ENCODE results near the gene ARFIP1.

Gene ARFIP1

DNA sequence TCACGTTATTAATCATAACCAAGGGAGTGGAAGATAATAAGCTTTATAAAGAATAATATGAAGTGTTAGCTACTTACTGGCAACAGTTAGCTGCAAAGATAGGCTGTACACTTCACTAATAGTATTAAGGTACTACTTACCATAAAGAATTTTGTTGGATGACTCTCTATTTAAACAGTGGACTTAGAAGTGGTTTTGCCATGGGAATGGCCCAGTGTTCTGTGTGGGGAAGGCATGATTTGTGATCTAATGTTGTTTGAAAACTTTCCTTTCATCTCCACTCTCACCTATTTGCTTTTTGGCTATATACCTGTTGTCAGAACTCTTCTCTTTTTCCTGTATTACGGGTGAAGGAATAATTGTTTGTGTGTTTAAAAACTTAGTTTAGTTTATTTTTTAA is 179.3 kb downstream of the ARFIP1 start:
- peaks cover 11% of the 10 kb centered on the region for H3K4me1 ChIP-seq (ENCODE audit: control insufficient read depth, insufficient read depth, low read length, poor library complexity, severe bottlenecking)

DNA sequence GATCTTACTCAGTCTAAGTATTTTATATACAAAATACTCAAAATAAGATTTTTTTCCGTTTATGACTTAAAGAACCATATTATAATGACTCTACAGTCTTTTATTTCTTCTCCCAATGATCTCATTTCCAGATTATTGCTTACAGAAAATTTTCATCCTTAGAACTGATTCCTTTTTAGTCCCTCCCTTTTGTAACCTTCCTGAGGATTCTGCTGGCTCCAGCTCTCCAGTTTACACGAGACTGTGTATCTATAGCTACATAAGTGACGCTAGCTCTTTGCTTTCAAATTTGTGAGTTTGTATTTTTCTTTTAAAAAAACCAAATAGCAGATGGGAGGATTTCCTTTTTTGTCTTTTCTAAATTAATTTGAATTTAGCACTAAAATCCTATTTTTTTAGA is 180.3 kb downstream of the ARFIP1 start:
- Histone ChIP-seq H3K4me1 (ENCODE audit: control insufficient read depth, insufficient read depth, low read length, poor library complexity, severe bottlenecking) (peaks cover 11% of the 10 kb centered on the region), H3K27ac (ENCODE audit: low read depth, low read length, severe bottlenecking) (no peak overlapping the region), H3K36me3 (ENCODE audit: control insufficient read depth, insufficient read depth, low read length) (no peaks in the 10 kb centered on the region), H3K4me3 (ENCODE audit: extremely low read depth, insufficient read depth, low read length, poor library complexity, severe bottlenecking) (no peak overlapping the region), H3K9me3 (ENCODE audit: control insufficient read depth, low read length) (no peaks in the 10 kb centered on the region)
- 89% methylated on average over 1 of the region's 3 CpGs; no CpG with 5 or more reads in 1 of the 2 experiments for WGBS, 2 experiments (ENCODE audit: insufficient coverage in 2 of 2)

More for the DNA sequence above, 179.3 kb downstream of the ARFIP1 start:
- no peak overlapping the region for H3K4me3 ChIP-seq (ENCODE audit: extremely low read depth, insufficient read depth, low read length, poor library complexity, severe bottlenecking)
- no peaks in the 10 kb centered on the region for H3K36me3 ChIP-seq (ENCODE audit: control insufficient read depth, insufficient read depth, low read length)
- WGBS, 2 experiments (ENCODE audit: insufficient coverage in 2 of 2): no CpG with 5 or more reads among the region's 2 CpGs
- no peaks in the 10 kb centered on the region for H3K9me3 ChIP-seq (ENCODE audit: control insufficient read depth, low read length)
- H3K27ac ChIP-seq (ENCODE audit: low read depth, low read length, severe bottlenecking): no peak overlapping the region

DNA sequence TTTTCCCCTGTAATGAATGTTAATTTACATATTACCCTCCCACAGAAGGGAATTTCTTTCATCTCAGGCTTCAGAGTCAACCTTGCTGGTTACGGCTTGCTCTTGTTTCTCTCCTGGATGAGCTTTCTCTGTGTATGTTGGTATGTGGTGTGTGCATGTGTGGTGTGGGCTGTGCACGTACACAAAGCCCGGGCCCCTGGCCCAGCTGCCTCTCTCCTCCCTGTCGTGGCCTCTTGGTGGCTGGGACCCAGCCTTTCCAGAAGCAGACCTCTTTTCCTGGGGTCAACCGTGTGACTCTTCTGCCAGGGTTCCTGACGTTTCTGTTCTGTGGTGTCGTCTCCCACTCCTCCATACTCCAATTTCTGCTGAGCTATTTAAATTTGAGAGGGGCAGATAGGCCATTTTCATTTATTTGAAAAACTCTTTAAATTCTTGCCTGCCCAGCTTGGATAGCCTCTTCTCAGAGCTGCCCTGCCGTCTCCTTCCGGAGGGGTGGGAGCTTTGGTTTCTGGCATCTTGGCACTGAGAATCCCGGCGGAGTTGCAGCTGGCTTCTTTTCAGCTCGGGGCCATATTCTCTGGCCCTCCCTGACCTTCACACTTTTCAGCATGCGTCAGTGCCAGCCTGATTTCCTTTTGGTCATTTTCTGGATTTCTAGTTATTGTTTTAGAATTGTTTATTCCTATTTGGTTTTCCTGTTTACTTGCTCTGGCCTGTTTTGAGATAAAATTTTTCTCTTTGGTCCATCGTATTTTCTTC is 181.4 kb downstream of the ARFIP1 start:
- H3K27ac ChIP-seq (ENCODE audit: low read depth, low read length, severe bottlenecking): no peak overlapping the region
- no peak overlapping the region for H3K4me3 ChIP-seq (ENCODE audit: extremely low read depth, insufficient read depth, low read length, poor library complexity, severe bottlenecking)
- 65 to 86% methylated on average over 7 to 8 of the region's 14 CpGs for WGBS, 2 experiments (ENCODE audit: insufficient coverage in 2 of 2)
- no peaks in the 10 kb centered on the region for H3K9me3 ChIP-seq (ENCODE audit: control insufficient read depth, low read length)
- peaks cover 10% of the 10 kb centered on the region for H3K4me1 ChIP-seq (ENCODE audit: control insufficient read depth, insufficient read depth, low read length, poor library complexity, severe bottlenecking)
- no peaks in the 10 kb centered on the region for H3K36me3 ChIP-seq (ENCODE audit: control insufficient read depth, insufficient read depth, low read length)

DNA sequence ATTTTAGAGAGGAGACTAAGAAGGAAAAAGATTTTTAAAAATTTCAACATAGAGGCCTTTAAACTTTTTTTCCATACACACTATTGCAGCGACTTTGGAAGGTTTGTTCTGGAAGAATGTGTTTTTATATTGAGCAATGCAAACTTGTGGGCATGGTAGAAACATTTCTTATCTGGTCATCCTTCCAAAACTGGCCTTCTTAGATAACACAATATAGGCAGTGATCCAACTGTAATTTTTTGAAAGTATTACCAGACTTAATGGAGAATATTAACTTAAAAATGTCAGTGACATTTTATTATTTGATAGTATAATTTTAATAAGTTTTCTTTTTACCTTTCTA is 182.0 kb downstream of the ARFIP1 start:
- no peak overlapping the region for H3K4me3 ChIP-seq (ENCODE audit: extremely low read depth, insufficient read depth, low read length, poor library complexity, severe bottlenecking)
- no CpG with 5 or more reads among the region's 1 CpG for WGBS, 2 experiments (ENCODE audit: insufficient coverage in 2 of 2)
- peaks cover 4% of the 10 kb centered on the region for H3K4me1 ChIP-seq (ENCODE audit: control insufficient read depth, insufficient read depth, low read length, poor library complexity, severe bottlenecking)
- H3K9me3 ChIP-seq (ENCODE audit: control insufficient read depth, low read length): no peaks in the 10 kb centered on the region
- no peak overlapping the region for H3K27ac ChIP-seq (ENCODE audit: low read depth, low read length, severe bottlenecking)
- H3K36me3 ChIP-seq (ENCODE audit: control insufficient read depth, insufficient read depth, low read length): no peaks in the 10 kb centered on the region
